Neural cell (in vitro differentiated cells): ENCODE measurements around the gene HS2ST1. TPM values are rescaled to one million over a fixed set of nuclear protein-coding genes. Genes with fewer than 3 reads are reported as not detected.

Source experiments
- H2AFZ ChIP-seq: fragments of 200-600, 300-800 bp; sonication (generic), shearing (Covaris generic); 2 replicates; pipeline ENCODE4 v1.6.0; 2014; ENCODE audit warnings: low read depth, mild to moderate bottlenecking, antibody characterized with exemption, low read length, moderate library complexity
- H3F3A ChIP-seq: fragments of 200-600 bp; shearing (Covaris generic); 2 replicates; pipeline ENCODE4 v1.6.1; 2016; ENCODE audit warnings: mild to moderate bottlenecking, moderate library complexity, mixed read lengths, antibody characterized with exemption, low read length; ENCODE audit not compliant: insufficient read depth, poor library complexity, severe bottlenecking
- H3K27ac ChIP-seq: fragments of 200-600, 300-800 bp; sonication (generic), shearing (Covaris generic); 2 replicates; pipeline ENCODE4 v1.5.1; 2014; ENCODE audit warnings: mild to moderate bottlenecking, low read length, moderate library complexity
- H3K27me3 ChIP-seq: fragments of 300-800, 200-600 bp; sonication (generic), shearing (Covaris generic); 2 replicates; pipeline ENCODE4 v1.6.0; 2014; ENCODE audit warnings: mild to moderate bottlenecking, low read depth, low read length, moderate library complexity; ENCODE audit not compliant: insufficient read depth
- H3K36me3 ChIP-seq: fragments of 300-800, 200-600 bp; sonication (generic), shearing (Covaris generic); 2 replicates; pipeline ENCODE4 v1.5.1; 2014; ENCODE audit warnings: mild to moderate bottlenecking, antibody characterized with exemption, low read length, moderate library complexity; ENCODE audit not compliant: insufficient read depth
- H3K4me2 ChIP-seq: fragments of 300-800, 200-600 bp; sonication (generic), shearing (Covaris generic); 2 replicates; pipeline ENCODE4 v1.6.0; 2014; ENCODE audit warnings: mild to moderate bottlenecking, low read length
- H3K4me3 ChIP-seq: fragments of 300-800, 200-600 bp; sonication (generic), shearing (Covaris generic); 2 replicates; pipeline ENCODE4 v1.5.1; 2014; ENCODE audit warnings: mild to moderate bottlenecking, low read length, moderate library complexity
- H3K79me2 ChIP-seq: fragments of 200-600 bp; shearing (Covaris generic); replicated peaks from 2 replicates; pipeline ENCODE4 v1.6.0; 2014; ENCODE audit warnings: mild to moderate bottlenecking, low read length, moderate library complexity; ENCODE audit not compliant: insufficient read depth
- H3K9ac ChIP-seq: fragments of 300-800, 200-600 bp; sonication (generic), shearing (Covaris generic); 2 replicates; pipeline ENCODE4 v1.6.1; 2016; ENCODE audit warnings: mild to moderate bottlenecking, low read length, mixed read lengths
- H3K9me2 ChIP-seq: fragments of 200-600 bp; shearing (Covaris generic); 2 replicates; pipeline ENCODE4 v1.6.1; 2016; ENCODE audit warnings: mild to moderate bottlenecking, low read length, mixed read lengths; ENCODE audit not compliant: insufficient read depth
- H3K9me3 ChIP-seq: fragments of 200-600, 300-800 bp; sonication (generic), shearing (Covaris generic); 2 replicates; pipeline ENCODE4 v1.6.1; 2016; ENCODE audit warnings: mild to moderate bottlenecking, mixed run types, low read length, moderate library complexity, mixed read lengths
- H4K20me1 ChIP-seq: fragments of 200-600 bp; shearing (Covaris generic); 2 replicates; pipeline ENCODE4 v1.6.1; 2016; ENCODE audit warnings: mild to moderate bottlenecking, mixed run types; ENCODE audit not compliant: insufficient read depth
- CTCF ChIP-seq: fragments of 450-650 bp; IDR thresholded peaks from 2 replicates; pipeline ENCODE4 v1.5.1; 2014; ENCODE audit warnings: antibody characterized with exemption, mild to moderate bottlenecking, moderate library complexity; ENCODE audit not compliant: poor library complexity, severe bottlenecking
- EZH2 ChIP-seq: fragments of 200-600, 300-800 bp; shearing (Covaris generic), sonication (generic); IDR thresholded peaks from 2 replicates; pipeline ENCODE4 v1.6.1; 2014; ENCODE audit warnings: antibody characterized with exemption, low read length, borderline replicate concordance, mild to moderate bottlenecking; ENCODE audit not compliant: insufficient read depth, poor library complexity, severe bottlenecking
- MXI1 ChIP-seq: fragments of 450-650 bp; conservative IDR thresholded peaks from 2 replicates; pipeline ENCODE4 v1.6.1; 2014; ENCODE audit warnings: antibody characterized with exemption, mild to moderate bottlenecking; ENCODE audit not compliant: poor library complexity, severe bottlenecking
- POLR2AphosphoS5 ChIP-seq: IDR thresholded peaks from 2 replicates; pipeline ENCODE4 v1.6.1; 2012
- REST ChIP-seq: IDR thresholded peaks from 2 replicates; pipeline ENCODE4 v1.6.1; 2012; ENCODE audit warnings: borderline replicate concordance
- SMC3 ChIP-seq: fragments of 450-650 bp; conservative IDR thresholded peaks from 2 replicates; pipeline ENCODE4 v1.6.1; 2014; ENCODE audit warnings: antibody characterized with exemption, mild to moderate bottlenecking, moderate library complexity; ENCODE audit not compliant: poor library complexity
- TAF1 ChIP-seq: IDR thresholded peaks from 2 replicates; pipeline ENCODE4 v1.6.1; 2012; ENCODE audit warnings: low read depth
- polyA plus RNA-seq: library from polyadenylated mRNA; depleted of rRNA; stranded (reverse); fragments of >200 nt; gene quantifications from 2 replicates; pipeline ENCODE4 v1.2.3, GENCODE V29; 2014

HS2ST1 gene
- polyA plus RNA-seq, 1 donor from 2014 or later, result 24.7 TPM

GRCh38 chr1:87117761-87118368 lies 203.4 kb downstream of the HS2ST1 start:
- no peak overlapping the region for H3K27ac ChIP-seq

GRCh38 chr1:87119541-87120140 lies 205.2 kb downstream of the HS2ST1 start:
- Histone ChIP-seq H3K9ac (no peak overlapping the region), H3K36me3 (no peaks in the 10 kb centered on the region), H4K20me1 (no peaks in the 10 kb centered on the region), H3K9me2 (no peaks in the 10 kb centered on the region), H3K27me3 (no peaks in the 10 kb centered on the region), H3K27ac (no peak overlapping the region), H3K79me2 (no peaks in the 10 kb centered on the region), H2AFZ (no peak overlapping the region), H3K4me3 (no peak overlapping the region), H3K9me3 (no peaks in the 10 kb centered on the region), H3F3A (no peaks in the 10 kb centered on the region), H3K4me2 (no peak overlapping the region)
- no peak for TF ChIP-seq CTCF
- TF ChIP-seq REST, result no peak
- no peak for TF ChIP-seq EZH2
- no peak for TF ChIP-seq MXI1
- no peak for TF ChIP-seq SMC3
- TF ChIP-seq POLR2AphosphoS5, result no peak

More at GRCh38 chr1:87117761-87118368, 203.4 kb downstream of the HS2ST1 start:
- no peaks in the 10 kb centered on the region for H3K27me3 ChIP-seq
- no peak overlapping the region for H3K9ac ChIP-seq
- H3K9me2 ChIP-seq, result no peaks in the 10 kb centered on the region
- H4K20me1 ChIP-seq, result no peaks in the 10 kb centered on the region
- no peaks in the 10 kb centered on the region for H3K9me3 ChIP-seq
- TF ChIP-seq EZH2 (no peak), TAF1 (no peak), REST (no peak)
- H3K36me3 ChIP-seq, result no peaks in the 10 kb centered on the region
- H3K4me2 ChIP-seq, result no peak overlapping the region
- no peak overlapping the region for H2AFZ ChIP-seq
- H3K79me2 ChIP-seq, result no peaks in the 10 kb centered on the region
- no peak overlapping the region for H3K4me3 ChIP-seq
- no peaks in the 10 kb centered on the region for H3F3A ChIP-seq
